ENCODE data around the gene DLGAP1. TPM values are rescaled to one million over a fixed set of nuclear protein-coding genes. Genes with fewer than 3 reads are reported as not detected.

DLGAP1 gene
- total and polyA plus RNA-seq, 10 donors, result 0.11 to 6.0 (median 2.1) TPM

DNA sequence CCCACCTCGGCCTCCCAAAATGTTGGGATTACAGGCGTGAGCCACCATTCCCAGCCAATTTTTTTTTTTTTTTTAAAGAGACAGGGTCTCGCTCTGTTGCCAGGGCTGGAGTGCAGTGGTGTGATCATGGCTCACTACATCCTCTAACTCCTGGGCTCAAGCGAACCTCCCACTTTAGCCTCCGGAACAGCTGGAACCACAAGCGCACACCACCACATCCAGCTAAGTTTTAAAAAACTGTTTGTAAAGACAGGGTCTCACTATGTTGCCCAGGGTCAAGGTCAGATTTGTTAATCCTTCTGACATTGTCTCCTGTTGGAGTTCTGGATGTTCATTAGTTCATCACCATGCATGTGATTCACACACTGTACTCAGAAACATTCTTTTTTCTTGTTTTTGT is 855.2 kb downstream of the DLGAP1 start:
- no peak for DNase-seq
- WGBS, 5 donors, result 93 to 95% (median 94%) methylated on average over 6 of the region's 6 CpGs

DNA sequence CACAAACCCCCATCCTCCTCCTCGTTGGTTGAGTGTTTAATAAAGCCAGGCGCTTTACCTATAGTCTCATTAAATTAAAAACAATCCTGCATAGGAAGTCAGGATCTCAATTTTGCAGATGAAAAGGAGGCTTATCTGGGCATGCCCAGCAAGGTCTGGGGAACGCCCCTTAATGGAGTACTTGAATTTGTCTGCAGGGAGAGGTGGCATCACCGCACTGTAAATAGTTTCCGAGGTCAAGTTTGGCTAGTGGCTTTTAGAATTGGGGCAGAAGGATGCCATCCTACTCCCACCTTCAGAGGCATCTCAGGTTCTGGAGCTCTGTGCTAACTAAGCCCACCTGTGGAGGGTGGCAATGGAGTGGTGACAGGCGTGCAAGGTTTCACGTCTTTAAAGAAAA is 855.9 kb downstream of the DLGAP1 start:
- WGBS, 5 donors, result 84 to 94% (median 89%) methylated on average over 7 of the region's 7 CpGs
- TF ChIP-seq POLR2A (IDR thresholded peaks at IDR 0.05), result no peak
- TF ChIP-seq, protein P1, sequence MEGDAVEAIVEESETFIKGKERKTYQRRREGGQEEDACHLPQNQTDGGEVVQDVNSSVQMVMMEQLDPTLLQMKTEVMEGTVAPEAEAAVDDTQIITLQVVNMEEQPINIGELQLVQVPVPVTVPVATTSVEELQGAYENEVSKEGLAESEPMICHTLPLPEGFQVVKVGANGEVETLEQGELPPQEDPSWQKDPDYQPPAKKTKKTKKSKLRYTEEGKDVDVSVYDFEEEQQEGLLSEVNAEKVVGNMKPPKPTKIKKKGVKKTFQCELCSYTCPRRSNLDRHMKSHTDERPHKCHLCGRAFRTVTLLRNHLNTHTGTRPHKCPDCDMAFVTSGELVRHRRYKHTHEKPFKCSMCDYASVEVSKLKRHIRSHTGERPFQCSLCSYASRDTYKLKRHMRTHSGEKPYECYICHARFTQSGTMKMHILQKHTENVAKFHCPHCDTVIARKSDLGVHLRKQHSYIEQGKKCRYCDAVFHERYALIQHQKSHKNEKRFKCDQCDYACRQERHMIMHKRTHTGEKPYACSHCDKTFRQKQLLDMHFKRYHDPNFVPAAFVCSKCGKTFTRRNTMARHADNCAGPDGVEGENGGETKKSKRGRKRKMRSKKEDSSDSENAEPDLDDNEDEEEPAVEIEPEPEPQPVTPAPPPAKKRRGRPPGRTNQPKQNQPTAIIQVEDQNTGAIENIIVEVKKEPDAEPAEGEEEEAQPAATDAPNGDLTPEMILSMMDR (IDR thresholded peaks at IDR 0.05 in 8 of 11, conservative IDR thresholded peaks at IDR 0.05 in 3 of 11), result no peak
- H3K4me3 ChIP-seq, result no peak overlapping the region
- intact Hi-C loops (cut with DNase I; ENCODE audit: low total_unique reads), result no loop called here
- DNase-seq, result no peak
- no peaks in the 10 kb centered on the region for H3K9me3 ChIP-seq
- no peaks in the 10 kb centered on the region for H3K27me3 ChIP-seq (replicated peaks in 1 of 7)
- H3K27ac ChIP-seq, result peak overlapping the region in 3 of 8 donors; percentile 94 to 96 (median 95)
- peaks cover 0 to 21% (median 0%) of the 10 kb centered on the region in 6 donors for H3K36me3 ChIP-seq
- H3K4me1 ChIP-seq, result peaks cover 40 to 77% (median 67%) of the 10 kb centered on the region in 6 donors

More for the DNA sequence above, 855.2 kb downstream of the DLGAP1 start:
- TF ChIP-seq POLR2A (IDR thresholded peaks at IDR 0.05), result no peak
- TF ChIP-seq, protein P1 (IDR thresholded peaks at IDR 0.05 in 8 of 11, conservative IDR thresholded peaks at IDR 0.05 in 3 of 11), result no peak
- no peak for TF ChIP-seq POLR2AphosphoS5 (IDR thresholded peaks at IDR 0.05)
- Histone ChIP-seq H3K9me3 (no peaks in the 10 kb centered on the region), H3K27me3 (replicated peaks in 1 of 7) (no peaks in the 10 kb centered on the region), H3K4me1 (peaks cover 47 to 79% (median 70%) of the 10 kb centered on the region in 6 donors), H3K36me3 (peaks cover 0 to 21% (median 0%) of the 10 kb centered on the region in 6 donors), H3K27ac (peak overlapping the region in 1 of 8 donors; percentile 96), H3K4me3 (no peak overlapping the region)
- intact Hi-C loops (cut with DNase I; ENCODE audit: low total_unique reads), result loop anchor here (10.0 kb wide), 1 partner anchor 65 kb away; no protein-coding TSS in a partner anchor

DNA sequence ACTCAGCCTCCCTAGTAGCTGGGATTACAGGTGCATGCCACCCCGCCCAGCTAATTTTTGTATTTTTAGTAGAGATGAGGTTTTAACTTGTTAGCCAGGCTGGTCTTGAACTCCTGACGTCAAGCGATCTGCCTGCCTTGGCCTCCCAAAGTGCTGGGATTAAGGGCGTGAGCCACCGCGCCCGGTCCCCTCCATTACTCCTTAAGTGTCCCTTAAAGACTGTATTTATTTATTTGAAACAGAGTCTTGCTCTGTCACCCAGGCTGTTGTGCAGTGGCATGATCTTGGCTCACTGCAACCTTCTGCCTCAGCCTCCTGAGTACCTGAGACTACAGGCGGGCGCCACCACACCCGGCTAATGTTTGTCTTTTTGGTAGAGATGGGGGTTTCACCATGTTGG is 856.5 kb downstream of the DLGAP1 start:
- WGBS, 5 donors, result 95 to 98% (median 97%) methylated on average over 10 of the region's 10 CpGs
- DNase-seq, result no peak

More for the DNA sequence above, 856.5 kb downstream of the DLGAP1 start:
- Histone ChIP-seq H3K9me3 (no peaks in the 10 kb centered on the region), H3K4me3 (no peak overlapping the region), H3K27me3 (replicated peaks in 1 of 7) (no peaks in the 10 kb centered on the region), H3K27ac (peak overlapping the region in 6 of 8 donors; percentile 94 to 98 (median 96)), H3K4me1 (peaks cover 34 to 75% (median 63%) of the 10 kb centered on the region in 6 donors), H3K36me3 (peaks cover 0 to 21% (median 0%) of the 10 kb centered on the region in 6 donors)
- TF ChIP-seq POLR2A (IDR thresholded peaks at IDR 0.05) (no peak), POLR2AphosphoS5 (IDR thresholded peaks at IDR 0.05) (no peak)
- TF ChIP-seq, protein P1 (IDR thresholded peaks at IDR 0.05 in 8 of 11, conservative IDR thresholded peaks at IDR 0.05 in 3 of 11), result no peak
- intact Hi-C loops (cut with DNase I; ENCODE audit: low total_unique reads), result no loop called here

Data from spleen (tissue), 11 donors.